ENCODE measurements around the gene UBXN1.

Gene UBXN1

GRCh38 chr11:62678770-62679696 lies at the start of gene UBXN1:
UBXN1 (minus strand) TSS chr11:62679073; CDS start chr11:62678923, 150 bp downstream.
- DNase-seq (ENCODE audit: low read depth in 2 of 2) = peak; percentile 58 to 76

GRCh38 chr11:62728171-62728988 lies 49.5 kb upstream of the UBXN1 start, which contains the start of gene TTC9C:
TTC9C (plus strand) TSS chr11:62728486; CDS start chr11:62728849, 363 bp downstream.
- peak; percentile 45 to 60 for DNase-seq (ENCODE audit: low read depth in 2 of 2)

GRCh38 chr11:62727872-62728170 lies 48.9 kb upstream of the UBXN1 start:
- DNase-seq (ENCODE audit: low read depth in 2 of 2) = peak; percentile 40 to 61

GRCh38 chr11:62727165-62727871 lies 48.4 kb upstream of the UBXN1 start, which contains the start of gene HNRNPUL2:
HNRNPUL2 (minus strand) TSS chr11:62727457; CDS start chr11:62727156, 301 bp downstream.
- peak; percentile 91 to 97 for DNase-seq (ENCODE audit: low read depth in 2 of 2)

GRCh38 chr11:62726915-62727164 lies 48.0 kb upstream of the UBXN1 start:
- DNase-seq (ENCODE audit: low read depth in 2 of 2) = no peak

- no peak for DNase-seq (ENCODE audit: low read depth in 2 of 2)
These were observed 47.5 kb upstream of the UBXN1 start for GRCh38 chr11:62726156-62726914.

GRCh38 chr11:62725646-62726045 lies 46.8 kb upstream of the UBXN1 start:
- no peak for DNase-seq (ENCODE audit: low read depth in 2 of 2)

- no peak for DNase-seq (ENCODE audit: low read depth in 2 of 2)
These were observed 45.3 kb upstream of the UBXN1 start for GRCh38 chr11:62724171-62724570.

GRCh38 chr11:62721994-62722393 lies 43.1 kb upstream of the UBXN1 start:
- no peak for DNase-seq (ENCODE audit: low read depth in 2 of 2)

- no peak for DNase-seq (ENCODE audit: low read depth in 2 of 2)
These were observed 40.6 kb upstream of the UBXN1 start for GRCh38 chr11:62719302-62719978.

GRCh38 chr11:62716816-62717215 lies 37.9 kb upstream of the UBXN1 start:
- DNase-seq (ENCODE audit: low read depth in 2 of 2) = no peak

- no peak for DNase-seq (ENCODE audit: low read depth in 2 of 2)
These were observed 37.3 kb upstream of the UBXN1 start for GRCh38 chr11:62716206-62716605.

GRCh38 chr11:62715150-62716130 lies 36.6 kb upstream of the UBXN1 start:
- DNase-seq (ENCODE audit: low read depth in 2 of 2) = no peak

GRCh38 chr11:62713343-62713742 lies 34.5 kb upstream of the UBXN1 start:
- DNase-seq (ENCODE audit: low read depth in 2 of 2) = no peak

- DNase-seq (ENCODE audit: low read depth in 2 of 2) = no peak
These were observed 34.0 kb upstream of the UBXN1 start for GRCh38 chr11:62712861-62713260.

- DNase-seq (ENCODE audit: low read depth in 2 of 2) = no peak
These were observed 33.5 kb upstream of the UBXN1 start for GRCh38 chr11:62712276-62712812.

GRCh38 chr11:62710001-62710345 lies 31.1 kb upstream of the UBXN1 start:
- DNase-seq (ENCODE audit: low read depth in 2 of 2) = no peak

GRCh38 chr11:62709247-62710000 lies 30.6 kb upstream of the UBXN1 start:
- DNase-seq (ENCODE audit: low read depth in 2 of 2) = peak; percentile 82 to 91

GRCh38 chr11:62708793-62709192 lies 29.9 kb upstream of the UBXN1 start:
- no peak for DNase-seq (ENCODE audit: low read depth in 2 of 2)

Data from stimulated activated CD4-positive, alpha-beta T cell treated with anti-CD3 and anti-CD28 coated beads, Interleukin-1b, Interleukin-23, amount 100 ng/mL, for 1 hour (primary cell).